HepG2 (cell line): ENCODE data around the gene TMIGD2. TPM values are rescaled to one million over a fixed set of nuclear protein-coding genes. Genes with fewer than 3 reads are reported as not detected.

Experiments used
- AKAP8 ChIP-seq: sonication (generic); formaldehyde crosslinking; IDR thresholded peaks from 2 replicates; pipeline ENCODE4 v1.5.1; 2020; ENCODE audit warnings: mild to moderate bottlenecking, missing genetic modification reagents
- BCL6 ChIP-seq: IDR thresholded peaks from 2 replicates; pipeline ENCODE4 v1.6.1; 2016; ENCODE audit warnings: missing genetic modification reagents, missing compliant biosample characterization
- BRCA1 ChIP-seq: sonication (generic); formaldehyde crosslinking; IDR thresholded peaks from 2 replicates; pipeline ENCODE4 v1.4.0; 2020; ENCODE audit warnings: missing genetic modification reagents
- CEBPB ChIP-seq: IDR thresholded peaks from 2 replicates; pipeline ENCODE4 v1.6.1; 2011; ENCODE audit warnings: low read depth, low read length, improper control_type of control experiment, borderline replicate concordance
- DNMT3B ChIP-seq: conservative IDR thresholded peaks from 2 replicates; pipeline ENCODE4 v1.6.1; 2016; ENCODE audit warnings: missing biosample characterization, control low read depth
- FOXA1 ChIP-seq, 2 experiments: fragments of 450-650 bp in 1 of 2; sonication (generic) in 1 of 2; formaldehyde crosslinking in 1 of 2; IDR thresholded peaks; 2 replicates each; pipeline versions ENCODE4 v1.4.0 to v1.6.1; 2016 to 2020; ENCODE audit warnings: missing genetic modification reagents in 1 of 2
- FOXA3 ChIP-seq: IDR thresholded peaks from 2 replicates; pipeline ENCODE4 v1.6.1; 2016; ENCODE audit warnings: missing genetic modification reagents, missing compliant biosample characterization
- HNF4G ChIP-seq, 2 experiments: sonication (generic) in 1 of 2; formaldehyde crosslinking in 1 of 2; IDR thresholded peaks; 2 replicates each; pipeline versions ENCODE4 v1.4.0 to v1.6.1; 2011 to 2020; ENCODE audit warnings: borderline replicate concordance in 2 of 2, low read depth in 2 of 2, mild to moderate bottlenecking in 2 of 2, low read length in 1 of 2, missing genetic modification reagents in 1 of 2, moderate library complexity in 1 of 2
- PHF21A ChIP-seq: sonication (generic); formaldehyde crosslinking; IDR thresholded peaks from 2 replicates; pipeline ENCODE4 v1.5.0; 2020; ENCODE audit warnings: mild to moderate bottlenecking, missing genetic modification reagents
- PREB ChIP-seq: sonication (generic); formaldehyde crosslinking; IDR thresholded peaks from 2 replicates; pipeline ENCODE4 v1.4.0; 2020; ENCODE audit warnings: missing genetic modification reagents
- RFX5 ChIP-seq: IDR thresholded peaks from 2 replicates; pipeline ENCODE4 v1.6.1; 2011; ENCODE audit warnings: low read depth, low read length, improper control_type of control experiment
- SMC3 ChIP-seq: IDR thresholded peaks from 2 replicates; pipeline ENCODE4 v1.6.1; 2011; ENCODE audit warnings: low read length, improper control_type of control experiment
- YY1 ChIP-seq: IDR thresholded peaks from 2 replicates; pipeline ENCODE4 v1.6.1; 2011; ENCODE audit warnings: low read length, low read depth, moderate library complexity, mild to moderate bottlenecking; ENCODE audit not compliant: insufficient read depth, insufficient replicate concordance
- ZFYVE20 ChIP-seq: sonication (generic); formaldehyde crosslinking; IDR thresholded peaks from 2 replicates; pipeline ENCODE4 v1.8.0; 2023; ENCODE audit warnings: low read depth, mild to moderate bottlenecking, moderate library complexity, missing genetic modification reagents, borderline replicate concordance
- ZNF609 ChIP-seq: sonication (generic); formaldehyde crosslinking; IDR thresholded peaks from 2 replicates; pipeline ENCODE4 v1.4.0; 2020; ENCODE audit warnings: mild to moderate bottlenecking, missing genetic modification reagents, borderline replicate concordance
- ZNF710 ChIP-seq: sonication (generic); formaldehyde crosslinking; IDR thresholded peaks from 2 replicates; pipeline ENCODE4 v1.5.0; 2020; ENCODE audit warnings: mild to moderate bottlenecking, missing genetic modification reagents, borderline replicate concordance
- ZSCAN20 ChIP-seq: sonication (generic); formaldehyde crosslinking; IDR thresholded peaks from 2 replicates; pipeline ENCODE4 v1.4.0; 2020; ENCODE audit warnings: missing genetic modification reagents, mild to moderate bottlenecking, borderline replicate concordance
- polyA plus RNA-seq, 8 experiments: library from polyadenylated mRNA; depleted of rRNA in 3 of 8; stranded (reverse) in 7 of 8; unstranded in 1 of 8; fragments of >200 nt; fragmentation: Illumina TruSeq in 4 of 8; extraction: Trizol in 4 of 8; gene quantifications; 2 replicates each; pipeline versions ENCODE4 v1.2.1 to v1.2.3, GENCODE V29; 2011 to 2016; ENCODE audit warnings: low read depth in 4 of 8, missing spikeins in 1 of 8, mixed read lengths in 1 of 8; ENCODE audit not compliant: insufficient read depth in 1 of 8
- total RNA-seq, 5 experiments: library from RNA; depleted of rRNA; stranded (reverse); fragments of >200 nt; fragmentation: Illumina TruSeq; extraction: Trizol; gene quantifications; 2 replicates each; pipeline ENCODE4 v1.2.3, GENCODE V29; 2016; ENCODE audit warnings: low read depth in 1 of 5
- TF ChIP-seq, protein P1 (sequence below): sonication (generic); formaldehyde crosslinking; IDR thresholded peaks from 2 replicates; pipeline ENCODE4 v1.4.0; 2020; ENCODE audit warnings: missing genetic modification reagents

The TMIGD2 gene
- total and polyA plus RNA-seq, 2 of the 13 experiments (the other 11 are each of a cell fraction or from before 2014, with no cell fraction given) = 0.11 to 1.0 TPM

DNA sequence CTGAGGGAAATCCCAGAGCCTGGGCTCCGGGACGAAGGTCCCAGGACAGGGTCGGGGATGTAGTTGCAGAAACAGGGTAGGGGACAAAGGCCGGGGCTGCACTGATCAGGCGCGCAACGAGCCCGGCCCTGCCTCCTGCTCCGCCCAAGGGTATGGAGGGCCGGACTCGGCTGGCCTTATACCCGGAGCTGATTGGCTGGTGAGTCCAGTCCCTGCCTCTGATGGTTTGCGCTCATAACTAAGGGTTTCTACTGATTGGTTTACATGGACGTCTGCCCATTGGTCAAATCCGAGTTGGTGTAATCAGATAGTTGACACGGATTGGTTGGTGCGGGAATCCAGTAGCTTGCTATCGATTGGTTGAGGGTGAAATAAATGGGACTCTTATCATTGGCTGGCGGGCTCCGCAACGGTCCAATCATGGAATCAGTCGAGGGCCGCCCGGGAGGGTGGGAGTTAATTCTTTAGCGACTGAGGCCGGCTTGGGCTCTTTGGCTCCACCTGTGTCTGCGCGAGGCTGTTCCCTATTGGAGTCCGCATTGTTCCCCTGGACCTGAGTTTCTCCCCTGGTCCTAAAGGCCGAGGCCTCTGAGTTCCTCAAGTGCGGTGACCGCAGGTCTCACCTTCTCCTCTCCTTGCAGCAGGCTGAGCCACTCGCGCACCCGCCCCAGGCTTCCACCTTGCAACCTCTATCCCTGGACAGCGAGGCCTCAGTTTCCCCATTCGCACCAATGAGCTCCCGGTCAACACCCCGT is 40.6 kb upstream of the TMIGD2 start (continued):
- TF ChIP-seq BRCA1 (peak; percentile 39), ZFYVE20 (CRISPR knock-in tag) (no peak), ZNF609 (CRISPR knock-in tag) (no peak), FOXA1 (IDR thresholded peaks at IDR 0.05) (no peak), FOXA1 (CRISPR knock-in tag; IDR thresholded peaks at IDR 0.05) (no peak), BCL6 (CRISPR knock-in tag) (peak; percentile 49), RFX5 (peak; percentile 75), PREB (CRISPR knock-in tag) (0 out of 2 replicates have a peak, but pooled peaks have one; percentile 31), DNMT3B (0 out of 2 replicates have a peak, but pooled peaks have one; percentile 50), YY1 (peak; percentile 37), PHF21A (CRISPR knock-in tag) (peak; percentile 100), HNF4G (IDR thresholded peaks at IDR 0.05; ENCODE audit: borderline replicate concordance, low read depth, low read length) (peak; percentile 94), HNF4G (CRISPR knock-in tag; IDR thresholded peaks at IDR 0.05; ENCODE audit: borderline replicate concordance, low read depth) (peak; percentile 94; the same call in 1 of the 2 replicates), ZSCAN20 (CRISPR knock-in tag) (no peak), CEBPB (peak; percentile 12; the same call in 1 of the 2 replicates), FOXA3 (CRISPR knock-in tag) (peak; percentile 24; the same call in 1 of the 2 replicates), SMC3 (no peak), AKAP8 (CRISPR knock-in tag) (no peak), ZNF710 (CRISPR knock-in tag) (peak; percentile 64; the same call in 1 of the 2 replicates)
- TF ChIP-seq, protein P1, sequence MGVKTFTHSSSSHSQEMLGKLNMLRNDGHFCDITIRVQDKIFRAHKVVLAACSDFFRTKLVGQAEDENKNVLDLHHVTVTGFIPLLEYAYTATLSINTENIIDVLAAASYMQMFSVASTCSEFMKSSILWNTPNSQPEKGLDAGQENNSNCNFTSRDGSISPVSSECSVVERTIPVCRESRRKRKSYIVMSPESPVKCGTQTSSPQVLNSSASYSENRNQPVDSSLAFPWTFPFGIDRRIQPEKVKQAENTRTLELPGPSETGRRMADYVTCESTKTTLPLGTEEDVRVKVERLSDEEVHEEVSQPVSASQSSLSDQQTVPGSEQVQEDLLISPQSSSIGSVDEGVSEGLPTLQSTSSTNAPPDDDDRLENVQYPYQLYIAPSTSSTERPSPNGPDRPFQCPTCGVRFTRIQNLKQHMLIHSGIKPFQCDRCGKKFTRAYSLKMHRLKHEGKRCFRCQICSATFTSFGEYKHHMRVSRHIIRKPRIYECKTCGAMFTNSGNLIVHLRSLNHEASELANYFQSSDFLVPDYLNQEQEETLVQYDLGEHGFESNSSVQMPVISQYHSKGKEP (CRISPR knock-in tag) = no peak
